Measurements from ENCODE around the gene IL21R. TPM values are rescaled to one million over a fixed set of nuclear protein-coding genes. Genes with fewer than 3 reads are reported as not detected.

Gene IL21R
- total RNA-seq, 1 experiment from 2014 or later: not detected

- no peak for TF ChIP-seq CTCF (IDR thresholded peaks at IDR 0.05; ENCODE audit: unreplicated experiment)
- intact Hi-C loops (cut with micrococcal nuclease; ENCODE audit: unreplicated experiment): no loop called here
- DNase-seq: no peak
- no peak overlapping the region for H3K4me3 Mint-ChIP-seq (ENCODE audit: low read depth, unreplicated experiment)
- CTCF ChIA-PET: no interaction called here
- no peaks in the 10 kb centered on the region for H3K36me3 Mint-ChIP-seq (ENCODE audit: insufficient read depth, unreplicated experiment)
- H3K27me3 Mint-ChIP-seq (ENCODE audit: unreplicated experiment): peaks cover 43% of the 10 kb centered on the region
- no peaks in the 10 kb centered on the region for H3K9me3 Mint-ChIP-seq (ENCODE audit: low read depth, unreplicated experiment)
- H3K4me1 Mint-ChIP-seq (ENCODE audit: low read depth, unreplicated experiment): no peaks in the 10 kb centered on the region
- no TSS peak for BruUV-seq (replicated peaks)
- no peak overlapping the region for H3K27ac Mint-ChIP-seq (ENCODE audit: unreplicated experiment)
Measured at GRCh38 chr16:27444015-27444414, 42.0 kb downstream of the IL21R start.

GRCh38 chr16:27444470-27444869 lies 42.5 kb downstream of the IL21R start:
- DNase-seq: no peak
- H3K27me3 Mint-ChIP-seq (ENCODE audit: unreplicated experiment): peaks cover 43% of the 10 kb centered on the region
- no peak overlapping the region for H3K27ac Mint-ChIP-seq (ENCODE audit: unreplicated experiment)
- TF ChIP-seq CTCF (IDR thresholded peaks at IDR 0.05; ENCODE audit: unreplicated experiment): no peak
- intact Hi-C loops (cut with micrococcal nuclease; ENCODE audit: unreplicated experiment): no loop called here
- CTCF ChIA-PET: no interaction called here
- no peaks in the 10 kb centered on the region for H3K9me3 Mint-ChIP-seq (ENCODE audit: low read depth, unreplicated experiment)
- H3K4me1 Mint-ChIP-seq (ENCODE audit: low read depth, unreplicated experiment): no peaks in the 10 kb centered on the region
- H3K36me3 Mint-ChIP-seq (ENCODE audit: insufficient read depth, unreplicated experiment): no peaks in the 10 kb centered on the region
- no peak overlapping the region for H3K4me3 Mint-ChIP-seq (ENCODE audit: low read depth, unreplicated experiment)
- BruUV-seq (replicated peaks): no TSS peak

GRCh38 chr16:27445502-27446175 lies 43.7 kb downstream of the IL21R start:
- H3K9me3 Mint-ChIP-seq (ENCODE audit: low read depth, unreplicated experiment): no peaks in the 10 kb centered on the region
- no peak overlapping the region for H3K27ac Mint-ChIP-seq (ENCODE audit: unreplicated experiment)
- peaks cover 44% of the 10 kb centered on the region for H3K27me3 Mint-ChIP-seq (ENCODE audit: unreplicated experiment)
- CTCF ChIA-PET: no interaction called here
- H3K4me1 Mint-ChIP-seq (ENCODE audit: low read depth, unreplicated experiment): no peaks in the 10 kb centered on the region
- no peak for DNase-seq
- intact Hi-C loops (cut with micrococcal nuclease; ENCODE audit: unreplicated experiment): no loop called here
- no TSS peak for BruUV-seq (replicated peaks)
- no peak for TF ChIP-seq CTCF (IDR thresholded peaks at IDR 0.05; ENCODE audit: unreplicated experiment)
- no peaks in the 10 kb centered on the region for H3K36me3 Mint-ChIP-seq (ENCODE audit: insufficient read depth, unreplicated experiment)
- no peak overlapping the region for H3K4me3 Mint-ChIP-seq (ENCODE audit: low read depth, unreplicated experiment)

GRCh38 chr16:27446721-27447120 lies 44.7 kb downstream of the IL21R start:
- Mint-ChIP-seq H3K4me3 (ENCODE audit: low read depth, unreplicated experiment) (no peak overlapping the region), H3K27me3 (ENCODE audit: unreplicated experiment) (peaks cover 55% of the 10 kb centered on the region), H3K36me3 (ENCODE audit: insufficient read depth, unreplicated experiment) (no peaks in the 10 kb centered on the region), H3K9me3 (ENCODE audit: low read depth, unreplicated experiment) (no peaks in the 10 kb centered on the region), H3K4me1 (ENCODE audit: low read depth, unreplicated experiment) (no peaks in the 10 kb centered on the region), H3K27ac (ENCODE audit: unreplicated experiment) (no peak overlapping the region)
- CTCF ChIA-PET: interaction anchor here (0.7 kb wide), 1 partner anchor 1110 kb away, joined by 3 read pairs; no protein-coding TSS in a partner anchor
- no TSS peak for BruUV-seq (replicated peaks)
- intact Hi-C loops (cut with micrococcal nuclease; ENCODE audit: unreplicated experiment): no loop called here
- TF ChIP-seq CTCF (IDR thresholded peaks at IDR 0.05; ENCODE audit: unreplicated experiment): no peak
- no peak for DNase-seq

Data from Calu3 (cell line).